T-helper 2 cell treated with Interferon-gamma antibody and Interleukin-4, amounts not matched to agents 100 ng/mL and 5 ng/mL, for 36 hours (primary cell): ENCODE data around the gene POM121L2. TPM values are rescaled to one million over a fixed set of nuclear protein-coding genes. Genes with fewer than 3 reads are reported as not detected.

Source experiments
- intact Hi-C: fragments of 100-400 bp; cut with micrococcal nuclease; formaldehyde crosslinking; loops from one replicate; pipeline ENCODE4 v1.15.1; 2023
- total RNA-seq: library from RNA; stranded (reverse); gene quantifications from 2 replicates; pipeline ENCODE4 v1.2.3, GENCODE V29; 2022

Gene POM121L2
- total RNA-seq = not detected in 2 replicates

GRCh38 chr6:27312146-27312949 lies at the start of gene POM121L2:
Gene POM121L2 (minus strand): TSS chr6:27312273. CDS start chr6:27312170, 103 bp downstream.
- intact Hi-C loops = loop anchor here (1.0 to 10.0 kb wide), 6 partner anchors 124 to 441 kb away; partner anchors contain the start of gene ZNF184

- intact Hi-C loops = no loop called here
These were observed 47.2 kb upstream of the POM121L2 start for GRCh38 chr6:27359231-27359630.

- intact Hi-C loops = no loop called here
These were observed 46.7 kb upstream of the POM121L2 start for GRCh38 chr6:27358786-27359185.

GRCh38 chr6:27352850-27353249 lies 40.8 kb upstream of the POM121L2 start:
- intact Hi-C loops = no loop called here

- intact Hi-C loops = no loop called here
These were observed 22.1 kb upstream of the POM121L2 start for GRCh38 chr6:27334141-27334540.

- intact Hi-C loops = no loop called here
These were observed 21.6 kb upstream of the POM121L2 start for GRCh38 chr6:27333642-27334040.

GRCh38 chr6:27332692-27333641 lies 20.9 kb upstream of the POM121L2 start:
- intact Hi-C loops = no loop called here

GRCh38 chr6:27327023-27327738 lies 15.1 kb upstream of the POM121L2 start:
- intact Hi-C loops = no loop called here

- intact Hi-C loops = no loop called here
These were observed 9.8 kb upstream of the POM121L2 start for GRCh38 chr6:27321901-27322300.

- intact Hi-C loops = no loop called here
These were observed 9.3 kb upstream of the POM121L2 start for GRCh38 chr6:27321370-27321769.

- intact Hi-C loops = loop anchor here (10.0 kb wide), 1 partner anchor 156 kb away; the partner anchor contains the start of gene ZNF184
These were observed 6.9 kb upstream of the POM121L2 start for GRCh38 chr6:27318973-27319372.

- intact Hi-C loops = loop anchor here (5.0 to 10.0 kb wide), 2 partner anchors 161 to 373 kb away; partner anchors contain the start of gene ZNF184
These were observed 2.0 kb upstream of the POM121L2 start for GRCh38 chr6:27314046-27314445.

GRCh38 chr6:27312950-27313271 lies 838 bp upstream of the POM121L2 start:
- intact Hi-C loops = loop anchor here (1.0 to 10.0 kb wide), 6 partner anchors 124 to 440 kb away; partner anchors contain the start of gene ZNF184

- intact Hi-C loops = loop anchor here (1.0 to 10.0 kb wide), 6 partner anchors 123 to 442 kb away; partner anchors contain the start of gene ZNF184
These were observed 297 bp downstream of the POM121L2 start for GRCh38 chr6:27311806-27312145.

GRCh38 chr6:27303613-27304272 lies 8.3 kb downstream of the POM121L2 start:
- intact Hi-C loops = no loop called here

GRCh38 chr6:27297857-27298730 lies 14.0 kb downstream of the POM121L2 start:
- intact Hi-C loops = loop anchor here (2.0 to 10.0 kb wide), 2 partner anchors 15 to 1517 kb away; no protein-coding TSS in a partner anchor

GRCh38 chr6:27297484-27297856 lies 14.6 kb downstream of the POM121L2 start:
- intact Hi-C loops = loop anchor here (2.0 to 10.0 kb wide), 2 partner anchors 15 to 1517 kb away; no protein-coding TSS in a partner anchor

- intact Hi-C loops = loop anchor here (2.0 to 10.0 kb wide), 2 partner anchors 13 to 1519 kb away; no protein-coding TSS in a partner anchor
These were observed 15.8 kb downstream of the POM121L2 start for GRCh38 chr6:27296106-27296783.
